CD4-positive, alpha-beta T cell treated with Interleukin-15 for 4 hours (primary cell): ENCODE measurements around the gene ZCCHC14.
"Not testable (repeated sequence)": the region's sequence is repeated elsewhere in the genome, so short reads cannot be mapped to it uniquely, and the experiment has no call there.

Source experiments
- DNase-seq: peaks from one replicate; pipeline ENCODE4 v3.0.0-alpha.2; 2020; ENCODE audit warnings: low spot score

ZCCHC14 gene

DNA sequence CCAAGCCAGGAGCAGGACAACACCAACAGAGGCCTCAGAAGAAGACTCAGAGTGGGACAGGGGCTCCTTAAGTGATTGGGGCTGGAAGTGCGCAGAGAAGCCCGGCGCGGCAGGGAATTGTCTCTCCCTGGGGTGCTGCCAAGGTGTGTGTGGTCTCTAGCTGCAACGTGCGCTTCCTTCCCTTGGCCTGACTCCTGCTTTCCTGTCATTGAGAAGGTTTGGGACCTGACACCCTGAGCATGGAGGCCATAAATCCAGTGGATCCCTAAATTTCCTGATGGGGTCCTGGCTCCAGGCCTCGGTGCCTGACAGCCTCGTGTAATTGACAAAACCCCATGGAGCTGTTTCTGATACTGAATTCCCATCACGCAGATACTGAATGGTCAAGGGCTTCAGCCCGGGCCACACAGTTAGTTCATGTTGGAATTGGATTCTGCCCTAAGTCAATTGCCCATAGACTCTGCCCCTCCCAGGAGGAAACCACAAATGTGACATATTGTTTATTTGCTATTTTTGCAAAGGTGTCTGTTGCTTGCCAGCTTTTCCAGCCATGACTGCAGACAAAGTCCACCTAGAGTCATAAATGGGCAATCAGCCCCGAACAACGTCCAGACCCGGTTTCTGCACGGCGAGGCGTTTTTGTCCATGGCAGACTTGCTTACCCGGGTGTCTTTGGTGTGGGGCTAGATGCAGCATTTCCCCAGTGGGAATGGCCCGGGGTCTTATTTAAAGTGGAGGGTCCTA, 4.4 kb upstream of the ZCCHC14 start:
- not testable (repeated sequence) for DNase-seq

DNA sequence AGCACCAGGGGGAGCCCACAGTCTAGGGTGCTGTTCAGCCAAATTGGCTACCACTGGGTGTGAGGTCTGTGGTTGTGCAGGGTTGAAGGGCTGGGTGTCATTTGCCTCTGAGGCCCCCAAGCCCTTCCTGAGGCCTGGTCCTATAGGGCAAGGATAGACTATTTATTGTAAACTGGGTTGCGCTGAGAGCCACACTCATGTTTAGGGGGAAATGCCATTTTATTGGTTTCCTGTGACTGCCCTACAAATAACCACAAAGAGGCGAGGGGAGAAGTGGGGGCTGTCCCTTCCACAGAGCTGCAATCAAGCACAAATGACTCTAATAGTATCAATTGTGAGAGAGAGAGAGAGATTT, 3.6 kb upstream of the ZCCHC14 start:
- DNase-seq: peak; percentile 46

DNA sequence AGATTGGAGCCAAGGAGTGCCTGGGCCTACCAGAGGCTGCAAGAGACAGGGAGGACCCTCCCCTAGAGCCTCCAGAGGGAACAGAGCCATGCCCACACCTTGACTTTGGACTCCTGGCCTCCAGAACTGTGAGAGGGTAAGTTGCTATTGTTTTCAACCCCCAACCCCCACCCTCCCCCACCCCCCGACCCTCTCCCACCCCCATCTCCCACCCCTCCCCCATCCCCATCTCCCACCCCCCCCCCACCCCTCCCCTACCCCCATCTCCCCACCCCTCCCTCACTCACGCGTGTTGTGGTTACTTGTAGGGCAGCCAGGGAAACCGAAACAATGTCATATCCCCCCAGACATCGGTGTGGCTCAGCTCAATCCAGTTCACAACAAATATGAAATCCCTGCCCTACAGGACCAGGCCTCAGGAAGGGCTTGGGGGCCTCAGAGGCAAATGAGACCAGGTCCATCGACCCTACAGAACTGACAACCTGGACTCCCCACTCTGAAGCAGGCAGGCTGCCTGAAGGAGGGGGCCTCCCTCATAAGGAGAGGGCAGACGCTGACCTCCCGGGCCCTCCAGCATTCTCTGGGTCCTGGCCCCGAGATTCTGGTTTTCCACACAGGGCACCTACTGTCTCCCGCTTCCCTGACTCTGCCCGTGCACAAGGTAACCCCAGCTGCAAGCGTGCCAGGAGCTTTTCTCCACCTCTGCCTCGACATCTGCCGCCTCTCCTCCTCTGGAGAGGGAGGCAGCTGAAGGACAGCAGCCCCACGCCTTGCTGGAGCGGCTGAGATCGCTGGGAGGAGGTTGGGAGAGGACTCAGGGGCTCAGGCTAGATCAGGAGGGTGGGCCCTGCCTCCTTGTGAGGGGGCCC, 3.0 kb upstream of the ZCCHC14 start:
- DNase-seq: no peak

DNA sequence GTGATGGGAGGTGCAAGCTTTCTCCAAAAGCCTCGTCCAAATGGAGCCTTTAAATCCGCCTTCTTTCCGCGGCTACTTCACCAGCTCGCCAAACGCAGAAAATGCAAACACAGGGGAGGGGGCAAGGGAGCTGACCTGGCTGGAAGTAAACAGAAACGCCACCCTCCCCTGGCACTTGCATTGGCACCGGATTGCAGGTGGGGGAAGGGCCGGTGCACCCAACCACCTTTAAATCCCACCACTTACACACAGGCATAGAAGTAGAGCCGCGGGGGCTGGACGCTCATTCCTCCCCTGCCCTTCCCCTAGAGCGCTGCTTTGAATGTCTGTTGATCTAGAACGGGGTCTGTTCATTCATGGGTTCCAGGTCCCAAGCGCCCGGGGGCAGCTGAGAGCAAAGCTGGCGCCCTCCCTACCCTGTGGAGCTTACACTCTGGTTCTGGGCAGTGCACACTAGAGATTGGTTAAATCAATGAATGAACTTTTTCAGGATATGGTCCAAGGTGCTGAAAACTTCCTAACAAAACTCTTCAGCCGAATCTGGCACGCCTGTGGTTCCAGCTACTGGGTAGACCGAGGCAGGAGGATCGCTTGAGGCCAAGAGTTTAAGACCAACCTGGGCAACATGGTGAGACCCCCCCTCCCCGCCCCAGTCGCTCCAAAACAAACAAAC, 920 bp upstream of the ZCCHC14 start:
- no peak for DNase-seq

GRCh38 chr16:87492291-87492630, 563 bp downstream of the ZCCHC14 start:
- no peak for DNase-seq

- DNase-seq: no peak
Observed at GRCh38 chr16:87491522-87492290, 1.1 kb downstream of the ZCCHC14 start.

- DNase-seq: peak; percentile 73
Observed at GRCh38 chr16:87490799-87491521, 1.9 kb downstream of the ZCCHC14 start.

DNA sequence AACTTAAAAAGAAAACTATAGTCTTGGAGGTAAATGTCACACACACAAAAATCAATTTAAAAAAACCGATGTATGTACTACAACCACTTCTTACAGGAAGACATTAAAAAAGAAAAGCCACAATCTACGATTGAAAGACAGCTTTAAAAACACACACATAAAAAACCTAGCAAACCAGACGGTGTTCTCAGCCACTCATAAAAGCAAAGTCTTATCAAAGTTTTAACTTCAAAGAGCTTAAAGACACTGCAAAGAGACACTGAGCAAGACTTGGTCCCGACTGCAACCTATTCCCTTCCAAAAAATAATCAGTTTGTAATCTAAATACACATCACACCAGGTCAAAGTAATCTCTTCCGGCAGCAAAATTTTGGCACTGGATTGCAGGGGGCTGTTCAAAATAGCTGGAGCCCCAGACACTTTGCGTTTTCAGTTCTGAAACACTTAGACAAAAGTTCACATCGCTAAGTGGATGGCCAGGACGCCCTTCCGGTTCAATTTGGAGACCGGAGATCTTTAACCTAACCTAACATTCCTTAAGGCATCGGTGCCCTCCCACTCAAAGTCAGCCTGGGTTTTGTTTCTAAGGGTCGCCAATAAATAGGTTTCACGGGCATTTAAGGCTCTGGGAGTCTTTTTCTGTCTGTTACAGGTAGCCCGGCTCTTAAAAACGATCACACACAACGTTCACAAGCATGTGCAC, 2.6 kb downstream of the ZCCHC14 start:
- peak; percentile 30 for DNase-seq

- DNase-seq: no peak
Observed at GRCh38 chr16:87489434-87490045, 3.3 kb downstream of the ZCCHC14 start.

DNA sequence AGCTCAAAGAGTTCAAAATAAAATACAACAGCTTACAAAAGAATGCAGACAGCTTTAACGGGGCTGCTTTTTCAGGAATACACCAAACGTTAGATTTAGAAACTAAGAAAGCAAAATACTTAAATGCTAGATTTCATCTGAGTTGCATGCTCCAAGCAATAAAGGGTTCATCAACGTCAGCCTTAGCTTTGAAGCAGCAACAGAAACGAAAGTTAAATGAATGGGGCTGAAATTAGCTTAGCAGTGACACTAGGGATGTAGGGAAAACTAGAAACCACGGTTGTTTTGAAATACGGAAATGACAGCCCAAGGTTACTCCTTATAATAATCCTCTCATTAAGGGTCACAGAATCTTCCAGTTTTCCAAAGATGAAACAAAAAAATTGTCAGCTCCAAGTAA, 3.9 kb downstream of the ZCCHC14 start:
- DNase-seq: not testable (repeated sequence)

DNA sequence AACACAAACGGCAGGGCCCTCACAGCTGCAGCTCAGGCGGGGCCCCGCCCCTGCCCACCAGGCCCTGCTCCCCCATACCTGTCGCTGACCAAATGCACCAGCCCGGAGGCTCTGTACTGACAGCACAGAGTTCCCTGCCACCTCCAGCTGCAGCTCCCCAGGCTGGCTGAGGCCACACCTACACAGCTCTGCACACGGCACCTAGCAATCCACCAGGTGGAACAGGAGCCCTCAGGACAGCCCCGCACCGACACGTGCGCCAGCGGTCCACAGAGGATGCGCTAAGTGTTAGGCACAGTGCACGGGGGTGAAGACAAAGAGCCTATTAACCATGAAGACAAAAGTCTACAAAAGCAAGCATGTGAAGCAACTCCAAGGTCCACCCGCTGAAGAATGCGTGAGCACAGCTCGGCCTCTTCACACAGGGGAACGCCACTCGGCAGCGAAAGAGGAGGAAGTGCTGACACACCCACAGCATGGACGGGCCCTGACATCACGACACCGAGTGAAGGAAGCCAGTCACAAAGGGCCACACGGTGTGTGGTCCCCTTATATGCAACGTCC, 5.4 kb downstream of the ZCCHC14 start:
- DNase-seq: no peak

GRCh38 chr16:87486713-87487247, 6.0 kb downstream of the ZCCHC14 start:
- no peak for DNase-seq

DNA sequence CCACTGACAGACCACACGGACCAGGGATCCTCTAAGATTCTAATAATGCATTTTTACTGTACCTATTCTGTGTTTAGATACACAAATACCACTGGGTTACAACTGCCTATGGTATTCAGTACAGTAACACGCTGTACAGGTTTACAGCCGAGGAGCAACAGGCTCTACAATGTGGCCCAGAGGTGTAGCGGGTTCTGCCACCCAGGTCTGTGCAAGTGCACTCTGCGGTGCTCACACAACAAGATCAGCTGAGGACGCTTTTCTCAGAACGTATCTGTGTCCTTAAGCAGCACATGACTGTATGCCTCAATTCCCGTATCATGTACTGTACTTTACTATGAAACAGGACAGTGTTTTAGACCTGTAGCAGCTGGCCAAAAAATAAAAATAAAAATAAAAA, 6.5 kb downstream of the ZCCHC14 start:
- DNase-seq: no peak

DNA sequence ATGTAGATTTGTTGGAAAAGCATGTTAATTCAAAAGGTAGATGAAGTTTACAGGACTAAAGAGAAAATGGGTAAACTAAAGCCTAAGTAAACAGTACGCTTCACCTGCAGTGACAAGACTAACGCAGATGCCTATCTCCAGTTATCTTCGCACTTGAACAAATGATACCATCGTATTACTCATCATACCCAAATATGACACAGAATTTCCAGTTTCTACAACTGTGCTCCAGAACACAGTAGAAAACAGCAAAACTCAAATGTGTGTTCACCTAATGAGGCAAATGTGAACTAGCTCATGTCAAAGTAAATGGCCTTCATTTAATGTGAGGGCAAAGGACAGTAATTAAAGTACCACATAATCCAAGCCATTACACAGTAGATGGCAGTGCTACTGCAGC, 7.0 kb downstream of the ZCCHC14 start:
- peak; percentile 34 for DNase-seq

- no peak for DNase-seq
Observed at GRCh38 chr16:87484487-87485331, 8.1 kb downstream of the ZCCHC14 start.

- DNase-seq: no peak
Observed at GRCh38 chr16:87483481-87483880, 9.3 kb downstream of the ZCCHC14 start.

DNA sequence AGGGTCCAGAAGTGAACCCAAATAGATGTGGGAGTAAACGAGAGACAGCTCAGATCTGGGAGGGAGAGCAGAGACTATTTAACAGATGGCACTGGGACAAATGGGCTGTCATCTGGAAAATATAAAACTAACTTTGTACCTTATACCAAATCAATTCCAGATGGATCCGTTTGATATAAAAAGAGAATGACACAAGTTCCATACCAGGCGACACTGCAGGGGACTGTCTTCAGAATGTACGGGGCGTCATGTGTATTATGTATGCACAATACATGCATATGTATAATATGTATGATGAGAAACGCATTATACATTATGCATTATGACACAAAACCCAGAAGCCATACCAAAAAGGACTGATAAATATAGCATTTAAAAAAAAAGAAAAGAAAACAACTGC, 10.2 kb downstream of the ZCCHC14 start:
- DNase-seq: not testable (repeated sequence)

DNA sequence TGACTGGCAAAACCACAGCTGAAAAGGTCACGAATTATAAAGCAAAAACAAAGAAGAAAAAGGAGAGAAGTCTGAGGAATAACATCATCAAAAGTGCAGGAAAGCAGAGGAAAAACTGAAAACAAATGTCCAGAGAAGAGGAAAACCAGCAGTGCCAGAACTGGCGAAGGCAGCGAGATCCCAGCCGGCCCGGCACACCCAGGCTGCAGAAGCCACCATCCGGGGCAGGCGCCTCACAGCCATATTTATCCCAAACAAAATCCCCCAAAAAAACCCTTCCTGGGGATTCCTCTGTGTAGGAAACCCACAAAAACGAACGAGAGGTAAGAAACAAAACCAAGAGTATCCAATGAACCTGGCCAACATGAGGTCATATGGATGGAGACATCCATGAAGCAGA, 10.6 kb downstream of the ZCCHC14 start:
- DNase-seq: no peak

DNA sequence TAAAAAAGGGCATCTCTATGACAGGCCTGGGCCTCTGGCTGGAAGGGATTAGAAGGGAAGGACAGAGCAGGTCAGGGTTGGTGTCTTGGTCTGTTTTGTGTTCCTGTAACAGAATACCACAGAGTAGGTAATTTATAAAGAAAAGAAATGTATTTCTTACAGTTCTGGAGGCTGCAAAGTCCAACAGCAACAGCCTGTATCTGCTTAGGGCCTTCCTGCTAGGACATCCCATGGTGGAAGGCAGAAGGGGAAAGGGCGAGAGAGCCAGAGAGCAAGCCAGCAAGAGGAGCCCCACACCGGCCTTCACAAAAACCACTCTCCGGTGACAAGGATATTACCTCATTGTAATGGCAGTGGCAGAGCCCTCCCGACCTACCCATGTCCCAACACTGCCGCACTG, 11.1 kb downstream of the ZCCHC14 start:
- not testable (repeated sequence) for DNase-seq
